Uterus (tissue), 2 donors: ENCODE measurements around the gene FAM120A.

Experiments
- POLR2A ChIP-seq, 2 donors: fragments of 450-650 bp; IDR thresholded peaks; one replicate each; pipeline ENCODE4 v1.6.1; 2016; ENCODE audit warnings: antibody characterized with exemption in 2 of 2, mild to moderate bottlenecking in 1 of 2, moderate library complexity in 1 of 2
- TF ChIP-seq, protein P1 (sequence below), 4 experiments: fragments of 200-600 bp in 2 of 4; fragments of 450-650 bp in 2 of 4; sonication (generic) in 2 of 4; IDR thresholded peaks; one replicate each; pipeline ENCODE4 v1.5.1; 2016 to 2019; ENCODE audit warnings: antibody characterized with exemption in 4 of 4, mild to moderate bottlenecking in 2 of 4, moderate library complexity in 1 of 4

DNA sequence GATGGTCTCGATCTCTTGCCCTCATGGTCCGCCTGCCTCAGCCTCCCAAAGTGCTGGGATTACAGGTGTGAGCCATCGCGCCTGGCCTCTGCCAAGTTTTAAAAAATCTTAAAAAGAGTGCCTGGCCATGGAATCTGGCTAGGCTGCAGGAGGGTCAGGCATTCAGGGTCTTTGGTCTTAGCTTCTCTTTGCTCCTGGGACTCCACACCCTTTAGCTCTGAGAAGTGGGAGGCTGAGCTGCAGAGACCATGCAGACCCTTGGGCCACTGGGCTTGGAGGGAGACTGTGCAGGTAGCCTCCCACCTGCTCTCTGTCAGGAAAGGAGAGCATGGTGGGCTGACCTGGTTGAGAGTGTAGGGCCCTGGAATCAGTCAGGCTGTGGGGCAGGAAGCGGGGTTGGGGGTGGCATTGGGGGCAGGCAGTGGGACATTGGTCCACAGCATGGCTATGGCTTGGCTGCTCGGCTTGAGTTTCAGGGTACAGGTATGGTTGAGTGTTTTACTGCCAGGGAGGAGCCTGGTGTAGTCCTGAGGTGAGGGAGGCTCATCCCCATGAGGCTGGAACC lies 145.7 kb downstream of the FAM120A start:
- TF ChIP-seq, protein P1, sequence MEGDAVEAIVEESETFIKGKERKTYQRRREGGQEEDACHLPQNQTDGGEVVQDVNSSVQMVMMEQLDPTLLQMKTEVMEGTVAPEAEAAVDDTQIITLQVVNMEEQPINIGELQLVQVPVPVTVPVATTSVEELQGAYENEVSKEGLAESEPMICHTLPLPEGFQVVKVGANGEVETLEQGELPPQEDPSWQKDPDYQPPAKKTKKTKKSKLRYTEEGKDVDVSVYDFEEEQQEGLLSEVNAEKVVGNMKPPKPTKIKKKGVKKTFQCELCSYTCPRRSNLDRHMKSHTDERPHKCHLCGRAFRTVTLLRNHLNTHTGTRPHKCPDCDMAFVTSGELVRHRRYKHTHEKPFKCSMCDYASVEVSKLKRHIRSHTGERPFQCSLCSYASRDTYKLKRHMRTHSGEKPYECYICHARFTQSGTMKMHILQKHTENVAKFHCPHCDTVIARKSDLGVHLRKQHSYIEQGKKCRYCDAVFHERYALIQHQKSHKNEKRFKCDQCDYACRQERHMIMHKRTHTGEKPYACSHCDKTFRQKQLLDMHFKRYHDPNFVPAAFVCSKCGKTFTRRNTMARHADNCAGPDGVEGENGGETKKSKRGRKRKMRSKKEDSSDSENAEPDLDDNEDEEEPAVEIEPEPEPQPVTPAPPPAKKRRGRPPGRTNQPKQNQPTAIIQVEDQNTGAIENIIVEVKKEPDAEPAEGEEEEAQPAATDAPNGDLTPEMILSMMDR (IDR thresholded peaks at IDR 0.05): no peak
- no peak for TF ChIP-seq POLR2A (IDR thresholded peaks at IDR 0.05)
